Activated CD4-positive, alpha-beta T cell treated with anti-CD3 and anti-CD28 coated beads, Interleukin-2, amount 10 ng/mL, durations not matched to agents 24 days and 14 days (primary cell): ENCODE results near the gene UCMA. TPM values are rescaled to one million over a fixed set of nuclear protein-coding genes. Genes with fewer than 3 reads are reported as not detected.

ENCODE experiments used
- DNase-seq: peaks from one replicate; pipeline ENCODE4 v3.0.0; 2022
- H3K27ac Mint-ChIP-seq: one replicate; pipeline ENCODE4 v1.8.0; 2022; ENCODE audit warnings: mild to moderate bottlenecking, mixed read lengths
- H3K27me3 Mint-ChIP-seq: one replicate; pipeline ENCODE4 v1.8.0; 2022; ENCODE audit warnings: mixed read lengths
- H3K36me3 Mint-ChIP-seq: one replicate; pipeline ENCODE4 v1.8.0; 2022; ENCODE audit warnings: low read depth, mild to moderate bottlenecking, mixed read lengths
- H3K4me1 Mint-ChIP-seq: one replicate; pipeline ENCODE4 v1.8.0; 2021; ENCODE audit warnings: mixed read lengths
- H3K4me3 Mint-ChIP-seq: one replicate; pipeline ENCODE4 v1.8.0; 2022; ENCODE audit warnings: mild to moderate bottlenecking, moderate library complexity, mixed read lengths
- H3K9me3 Mint-ChIP-seq: one replicate; pipeline ENCODE4 v1.8.0; 2021; ENCODE audit warnings: mixed read lengths
- intact Hi-C: fragments of 100-400 bp; cut with micrococcal nuclease; formaldehyde crosslinking; loops from one replicate; pipeline ENCODE4 v1.15.1; 2023
- total RNA-seq: library from RNA; stranded (reverse); gene quantifications from 2 replicates; pipeline ENCODE4 v1.2.3, GENCODE V29; 2022

The UCMA gene
- total RNA-seq, 1 donor from 2014 or later: not detected

GRCh38 chr10:13189961-13190360, 44.2 kb downstream of the UCMA start:
- H3K27ac Mint-ChIP-seq: no peak overlapping the region
- H3K4me3 Mint-ChIP-seq: no peak overlapping the region
- DNase-seq: no peak
- no peaks in the 10 kb centered on the region for H3K9me3 Mint-ChIP-seq
- no peaks in the 10 kb centered on the region for H3K4me1 Mint-ChIP-seq
- H3K27me3 Mint-ChIP-seq: no peaks in the 10 kb centered on the region
- H3K36me3 Mint-ChIP-seq: peaks cover 51% of the 10 kb centered on the region
- intact Hi-C loops: no loop called here

GRCh38 chr10:13188593-13188992, 45.6 kb downstream of the UCMA start:
- Mint-ChIP-seq H3K9me3 (no peaks in the 10 kb centered on the region), H3K36me3 (peaks cover 50% of the 10 kb centered on the region), H3K4me1 (no peaks in the 10 kb centered on the region), H3K4me3 (no peak overlapping the region), H3K27me3 (no peaks in the 10 kb centered on the region), H3K27ac (no peak overlapping the region)
- intact Hi-C loops: no loop called here
- no peak for DNase-seq

- Mint-ChIP-seq H3K36me3 (peaks cover 51% of the 10 kb centered on the region), H3K9me3 (no peaks in the 10 kb centered on the region), H3K27ac (no peak overlapping the region), H3K4me1 (no peaks in the 10 kb centered on the region), H3K4me3 (no peak overlapping the region), H3K27me3 (no peaks in the 10 kb centered on the region)
- intact Hi-C loops: no loop called here
- no peak for DNase-seq
These were observed 47.0 kb downstream of the UCMA start for GRCh38 chr10:13187135-13187534.

GRCh38 chr10:13184730-13185514, 49.3 kb downstream of the UCMA start:
- Mint-ChIP-seq H3K4me1 (no peaks in the 10 kb centered on the region), H3K36me3 (peaks cover 57% of the 10 kb centered on the region), H3K9me3 (no peaks in the 10 kb centered on the region), H3K27me3 (no peaks in the 10 kb centered on the region), H3K27ac (no peak overlapping the region), H3K4me3 (no peak overlapping the region)
- intact Hi-C loops: no loop called here
- no peak for DNase-seq

- no peak for DNase-seq
- Mint-ChIP-seq H3K36me3 (peaks cover 54% of the 10 kb centered on the region), H3K9me3 (no peaks in the 10 kb centered on the region), H3K4me3 (no peak overlapping the region), H3K4me1 (no peaks in the 10 kb centered on the region), H3K27me3 (no peaks in the 10 kb centered on the region), H3K27ac (no peak overlapping the region)
- intact Hi-C loops: no loop called here
These were observed 49.9 kb downstream of the UCMA start for GRCh38 chr10:13184276-13184675.

GRCh38 chr10:13183625-13184024, 50.5 kb downstream of the UCMA start:
- Mint-ChIP-seq H3K36me3 (peaks cover 58% of the 10 kb centered on the region), H3K27me3 (no peaks in the 10 kb centered on the region), H3K9me3 (no peaks in the 10 kb centered on the region), H3K4me3 (no peak overlapping the region), H3K4me1 (no peaks in the 10 kb centered on the region), H3K27ac (no peak overlapping the region)
- no peak for DNase-seq
- intact Hi-C loops: no loop called here

GRCh38 chr10:13182424-13182823, 51.8 kb downstream of the UCMA start:
- peaks cover 65% of the 10 kb centered on the region for H3K36me3 Mint-ChIP-seq

GRCh38 chr10:13180788-13181187, 53.4 kb downstream of the UCMA start:
- no peak overlapping the region for H3K27ac Mint-ChIP-seq
- no peaks in the 10 kb centered on the region for H3K27me3 Mint-ChIP-seq
- intact Hi-C loops: no loop called here
- peaks cover 2% of the 10 kb centered on the region for H3K4me1 Mint-ChIP-seq
- no peak for DNase-seq
- H3K36me3 Mint-ChIP-seq: peaks cover 60% of the 10 kb centered on the region
- no peaks in the 10 kb centered on the region for H3K9me3 Mint-ChIP-seq
- no peak overlapping the region for H3K4me3 Mint-ChIP-seq

More at GRCh38 chr10:13182424-13182823, 51.8 kb downstream of the UCMA start:
- no peak overlapping the region for H3K4me3 Mint-ChIP-seq
- no peak for DNase-seq
- peaks cover 2% of the 10 kb centered on the region for H3K4me1 Mint-ChIP-seq
- no peaks in the 10 kb centered on the region for H3K27me3 Mint-ChIP-seq
- no peaks in the 10 kb centered on the region for H3K9me3 Mint-ChIP-seq
- intact Hi-C loops: no loop called here
- H3K27ac Mint-ChIP-seq: no peak overlapping the region

- Mint-ChIP-seq H3K4me1 (peaks cover 2% of the 10 kb centered on the region), H3K9me3 (no peaks in the 10 kb centered on the region), H3K4me3 (no peak overlapping the region), H3K36me3 (peaks cover 57% of the 10 kb centered on the region), H3K27ac (no peak overlapping the region), H3K27me3 (no peaks in the 10 kb centered on the region)
- intact Hi-C loops: no loop called here
- DNase-seq: no peak
These were observed 60.6 kb downstream of the UCMA start for GRCh38 chr10:13173616-13174015.

Other genes starting within 250 kb of the UCMA start
- 0.07 and 0.09 TPM in 2 replicates for gene CCDC3, start 232.7 kb downstream of the UCMA start, total RNA-seq
- gene OPTN, start 134.2 kb downstream of the UCMA start, total RNA-seq: 39.5 and 43.6 TPM in 2 replicates
- 107 and 112 TPM in 2 replicates for gene MCM10, start 72.8 kb downstream of the UCMA start, total RNA-seq
- gene PHYH, start 65.7 kb upstream of the UCMA start, total RNA-seq: 12.8 and 15.9 TPM in 2 replicates
- gene SEPHS1, start 113.9 kb upstream of the UCMA start, total RNA-seq: 59.9 and 64.2 TPM in 2 replicates